Measurements from ENCODE around the gene PDZD2.
"Not testable (repeated sequence)": the region's sequence is repeated elsewhere in the genome, so short reads cannot be mapped to it uniquely, and the experiment has no call there.

The PDZD2 gene

DNA sequence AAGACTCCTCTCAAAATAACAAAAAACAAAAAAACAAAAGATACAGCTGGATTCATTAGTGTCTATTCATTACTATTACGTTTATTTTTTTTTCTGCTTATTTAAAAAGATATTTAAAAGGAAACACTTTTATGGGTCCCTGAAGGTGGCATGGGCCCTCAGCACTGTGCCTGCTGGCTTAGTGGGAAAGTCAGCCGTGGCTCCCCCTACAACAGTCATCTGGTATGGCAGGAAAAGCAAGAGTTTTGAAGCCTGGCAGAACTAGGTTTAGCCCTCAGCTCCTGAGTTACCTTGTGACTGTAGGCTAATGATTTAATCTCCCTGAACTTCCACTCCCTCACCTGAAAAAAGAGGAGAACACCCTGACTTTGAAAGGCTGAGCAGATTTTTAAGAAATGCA is 399.6 kb downstream of the PDZD2 start:
- H3K4me3 ChIP-seq (ENCODE audit: control insufficient read depth, low read depth, low read length) = no peak overlapping the region
- DNase-seq (ENCODE audit: low read depth) = no peak
- no peak for TF ChIP-seq CTCF (IDR thresholded peaks at IDR 0.05; ENCODE audit: control insufficient read depth, insufficient read depth, low read depth, low read length, missing control alignments)

GRCh38 chr5:32039133-32039532 is 400.2 kb downstream of the PDZD2 start:
- not testable (repeated sequence) for DNase-seq (ENCODE audit: low read depth); H3K4me3 ChIP-seq (ENCODE audit: control insufficient read depth, low read depth, low read length)

DNA sequence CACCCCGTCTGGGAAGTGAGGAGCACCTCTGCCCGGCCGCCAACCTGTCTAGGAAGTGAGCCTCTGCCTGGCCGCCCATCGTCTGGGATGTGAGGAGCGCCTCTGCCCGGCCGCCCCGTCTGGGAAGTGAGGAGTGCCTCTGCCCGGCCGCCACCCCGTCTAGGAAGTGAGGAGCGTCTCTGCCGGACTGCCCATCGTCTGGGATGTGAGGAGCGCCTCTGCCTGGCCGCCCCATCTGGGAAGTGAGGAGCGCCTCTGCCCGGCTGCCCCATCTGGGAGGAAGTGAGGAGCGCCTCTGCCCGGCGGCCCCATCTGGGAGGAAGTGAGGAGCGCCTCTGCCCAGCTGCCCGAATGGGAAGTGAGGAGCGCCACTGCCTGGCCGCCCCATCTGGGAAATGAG is 400.7 kb downstream of the PDZD2 start:
- H3K4me3 ChIP-seq (ENCODE audit: control insufficient read depth, low read depth, low read length); DNase-seq (ENCODE audit: low read depth): not testable (repeated sequence)

DNA sequence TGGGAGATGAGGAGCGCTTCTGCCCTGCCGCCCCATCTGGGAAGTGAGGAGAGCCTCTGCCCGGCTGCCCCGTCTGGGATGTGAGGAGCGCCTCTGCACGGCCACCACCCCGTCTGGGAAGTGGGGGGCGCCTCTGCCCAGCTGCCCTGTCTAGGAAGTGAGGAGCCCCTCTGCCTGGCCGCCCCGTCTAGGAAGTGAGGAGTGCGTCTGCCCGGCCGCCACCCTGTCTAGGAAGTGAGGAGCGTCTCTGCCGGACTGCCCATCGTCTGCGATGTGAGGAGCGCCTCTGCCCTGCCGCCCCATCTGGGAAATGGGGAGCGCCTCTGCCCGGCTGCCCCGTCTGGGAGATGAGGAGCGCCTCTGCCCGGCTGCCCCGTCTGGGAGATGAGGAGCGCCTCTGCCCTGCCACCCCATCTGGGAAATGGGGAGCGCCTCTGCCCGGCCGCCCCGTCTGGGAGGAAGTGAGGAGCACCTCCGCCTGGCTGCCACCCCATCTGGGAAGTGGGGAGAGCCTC is 401.3 kb downstream of the PDZD2 start:
- DNase-seq (ENCODE audit: low read depth); H3K4me3 ChIP-seq (ENCODE audit: control insufficient read depth, low read depth, low read length): not testable (repeated sequence)

DNA sequence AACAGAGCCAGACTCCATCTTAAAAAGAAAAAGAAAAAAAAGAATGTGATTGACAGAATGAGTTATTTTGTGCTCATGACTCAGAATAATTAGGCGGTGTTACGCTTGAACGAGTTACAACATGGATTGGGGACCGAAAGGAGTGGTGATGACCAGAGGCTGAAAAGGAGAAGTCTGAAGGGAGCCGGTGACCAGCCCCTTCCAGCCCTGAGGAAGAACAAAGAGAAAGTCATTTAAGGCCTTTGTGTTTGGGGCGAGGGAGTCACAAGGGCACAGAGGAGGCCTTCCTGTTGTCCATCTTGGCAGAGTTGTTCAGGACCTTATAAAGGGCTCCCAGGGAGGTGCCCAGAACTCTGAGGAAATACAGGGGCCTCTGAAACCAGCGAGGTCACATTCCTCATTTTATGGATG is 403.6 kb downstream of the PDZD2 start:
- DNase-seq (ENCODE audit: low read depth) = no peak
- TF ChIP-seq CTCF (IDR thresholded peaks at IDR 0.05; ENCODE audit: control insufficient read depth, insufficient read depth, low read depth, low read length, missing control alignments) = no peak
- H3K4me3 ChIP-seq (ENCODE audit: control insufficient read depth, low read depth, low read length) = no peak overlapping the region

DNA sequence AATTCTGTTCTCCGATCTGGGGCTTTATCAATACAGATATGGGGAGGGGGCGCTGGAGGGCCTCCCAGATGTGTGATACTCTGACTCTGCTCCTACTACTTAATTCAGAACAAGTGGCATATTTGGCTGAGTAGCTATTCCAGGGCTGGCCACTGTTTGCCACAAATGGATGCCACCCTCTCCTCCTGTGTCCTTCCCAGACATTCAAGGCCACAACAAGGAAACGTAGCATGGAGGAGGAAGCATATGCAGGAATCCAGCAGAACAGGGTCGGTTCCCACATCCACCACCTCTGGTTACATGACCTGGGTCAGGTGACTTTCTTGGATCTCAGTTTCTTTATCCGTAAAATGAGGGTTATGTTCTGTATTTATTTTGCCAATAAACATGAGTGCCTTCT is 404.2 kb downstream of the PDZD2 start:
- no peak for TF ChIP-seq CTCF (IDR thresholded peaks at IDR 0.05; ENCODE audit: control insufficient read depth, insufficient read depth, low read depth, low read length, missing control alignments)

GRCh38 chr5:32044434-32044833 is 405.5 kb downstream of the PDZD2 start:
- no peak for TF ChIP-seq CTCF (IDR thresholded peaks at IDR 0.05; ENCODE audit: control insufficient read depth, insufficient read depth, low read depth, low read length, missing control alignments)
- no peak for DNase-seq (ENCODE audit: low read depth)
- H3K4me3 ChIP-seq (ENCODE audit: control insufficient read depth, low read depth, low read length) = no peak overlapping the region

More for the DNA sequence above, 404.2 kb downstream of the PDZD2 start:
- no peak overlapping the region for H3K4me3 ChIP-seq (ENCODE audit: control insufficient read depth, low read depth, low read length)
- DNase-seq (ENCODE audit: low read depth) = no peak

DNA sequence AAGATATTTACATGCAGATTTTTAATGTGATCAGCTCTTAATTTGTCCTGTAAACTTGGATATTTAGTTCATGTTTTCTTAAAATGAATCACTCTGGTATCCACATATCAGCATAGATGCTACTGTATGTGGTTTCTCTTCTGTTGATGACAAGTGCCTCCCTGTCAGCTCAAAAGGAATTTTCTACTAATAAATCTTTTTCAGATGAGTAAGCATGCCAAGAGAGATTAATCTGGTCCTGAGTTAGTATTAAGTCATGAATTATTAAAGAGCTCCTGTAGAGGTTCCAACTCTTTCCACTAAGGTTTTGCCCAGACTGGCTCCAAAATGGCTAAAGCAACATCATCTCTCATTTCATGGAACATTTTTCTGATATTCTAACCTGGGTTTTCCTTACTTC is 406.0 kb downstream of the PDZD2 start:
- TF ChIP-seq CTCF (IDR thresholded peaks at IDR 0.05; ENCODE audit: control insufficient read depth, insufficient read depth, low read depth, low read length, missing control alignments) = no peak
- no peak overlapping the region for H3K4me3 ChIP-seq (ENCODE audit: control insufficient read depth, low read depth, low read length)
- peak; percentile 41 for DNase-seq (ENCODE audit: low read depth)
